ENCODE data around the gene MEGF11. TPM values are rescaled to one million over a fixed set of nuclear protein-coding genes. Genes with fewer than 3 reads are reported as not detected.

MEGF11 gene
- total RNA-seq, 1 experiment from 2014 or later = 2.3 TPM

DNA sequence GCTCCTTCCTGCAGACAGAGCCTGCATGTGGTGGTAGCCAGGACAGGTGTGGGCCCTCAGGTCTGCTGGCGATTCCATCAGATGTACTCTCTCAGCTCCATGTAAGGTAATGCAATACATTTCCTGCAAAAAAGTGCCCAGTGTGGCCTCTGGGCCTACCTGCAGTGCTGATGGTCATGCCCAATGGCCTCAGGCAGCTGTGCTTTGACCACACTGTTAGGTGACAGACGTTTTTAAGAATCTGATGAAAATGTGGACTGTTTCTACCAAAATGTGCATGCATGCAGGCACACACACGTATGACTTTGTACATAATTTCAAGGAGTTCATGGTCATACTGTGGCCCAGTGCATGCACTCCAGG lies 231.4 kb downstream of the MEGF11 start:
- H3K4me3 ChIP-seq (replicated peaks in 1 of 2; ENCODE audit: low read depth in 1 of 2, low read length in 2 of 2) = no peak overlapping the region
- intact Hi-C loops (cut with micrococcal nuclease) = no loop called here
- no peak for ATAC-seq
- H3K36me3 ChIP-seq (ENCODE audit: control insufficient read depth in 1 of 2, insufficient read depth in 2 of 2, low read length in 2 of 2) = no peaks in the 10 kb centered on the region
- H3K79me2 ChIP-seq (ENCODE audit: insufficient read depth, low read length) = no peaks in the 10 kb centered on the region
- no peaks in the 10 kb centered on the region for H3K27me3 ChIP-seq (ENCODE audit: insufficient read depth, low read length)
- no peak for DNase-seq (ENCODE audit: low read depth, low spot score)
- H4K20me1 ChIP-seq (ENCODE audit: insufficient read depth) = no peaks in the 10 kb centered on the region
- no peak overlapping the region for H3K9ac ChIP-seq (ENCODE audit: low read length)
- RAD21 ChIA-PET (ENCODE audit: low non-redundant PET in 1 of 2, low total read pairs in 2 of 2, uncharacterized antibody in 2 of 2, unreplicated experiment in 2 of 2) = no interaction called here
- peaks cover 3 to 22% of the 10 kb centered on the region in 2 experiments for H3K4me1 ChIP-seq (ENCODE audit: control insufficient read depth in 1 of 2, insufficient read depth in 2 of 2, low read length in 2 of 2)
- no peak overlapping the region for H2AFZ ChIP-seq (ENCODE audit: low read depth, low read length, poor library complexity, severe bottlenecking)
- no TSS peak for BruUV-seq (replicated peaks)
- no peak overlapping the region for H3K4me2 ChIP-seq (ENCODE audit: low read length)
- TF ChIP-seq, protein P1, sequence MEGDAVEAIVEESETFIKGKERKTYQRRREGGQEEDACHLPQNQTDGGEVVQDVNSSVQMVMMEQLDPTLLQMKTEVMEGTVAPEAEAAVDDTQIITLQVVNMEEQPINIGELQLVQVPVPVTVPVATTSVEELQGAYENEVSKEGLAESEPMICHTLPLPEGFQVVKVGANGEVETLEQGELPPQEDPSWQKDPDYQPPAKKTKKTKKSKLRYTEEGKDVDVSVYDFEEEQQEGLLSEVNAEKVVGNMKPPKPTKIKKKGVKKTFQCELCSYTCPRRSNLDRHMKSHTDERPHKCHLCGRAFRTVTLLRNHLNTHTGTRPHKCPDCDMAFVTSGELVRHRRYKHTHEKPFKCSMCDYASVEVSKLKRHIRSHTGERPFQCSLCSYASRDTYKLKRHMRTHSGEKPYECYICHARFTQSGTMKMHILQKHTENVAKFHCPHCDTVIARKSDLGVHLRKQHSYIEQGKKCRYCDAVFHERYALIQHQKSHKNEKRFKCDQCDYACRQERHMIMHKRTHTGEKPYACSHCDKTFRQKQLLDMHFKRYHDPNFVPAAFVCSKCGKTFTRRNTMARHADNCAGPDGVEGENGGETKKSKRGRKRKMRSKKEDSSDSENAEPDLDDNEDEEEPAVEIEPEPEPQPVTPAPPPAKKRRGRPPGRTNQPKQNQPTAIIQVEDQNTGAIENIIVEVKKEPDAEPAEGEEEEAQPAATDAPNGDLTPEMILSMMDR (IDR thresholded peaks at IDR 0.05 in 2 of 3, conservative IDR thresholded peaks at IDR 0.05 in 1 of 3; ENCODE audit: borderline replicate concordance in 1 of 3, insufficient read depth in 1 of 3, low read depth in 2 of 3, low read length in 2 of 3) = no peak
- no peak for TF ChIP-seq SIN3A (IDR thresholded peaks at IDR 0.05; ENCODE audit: low read depth)
- no peak for TF ChIP-seq SRF (IDR thresholded peaks at IDR 0.05; ENCODE audit: low read depth)
- TF ChIP-seq, protein P2, sequence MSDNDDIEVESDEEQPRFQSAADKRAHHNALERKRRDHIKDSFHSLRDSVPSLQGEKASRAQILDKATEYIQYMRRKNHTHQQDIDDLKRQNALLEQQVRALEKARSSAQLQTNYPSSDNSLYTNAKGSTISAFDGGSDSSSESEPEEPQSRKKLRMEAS (IDR thresholded peaks at IDR 0.05) = no peak
- no peak for TF ChIP-seq CEBPB (IDR thresholded peaks at IDR 0.05; ENCODE audit: low read depth)
- TF ChIP-seq, protein P3, sequence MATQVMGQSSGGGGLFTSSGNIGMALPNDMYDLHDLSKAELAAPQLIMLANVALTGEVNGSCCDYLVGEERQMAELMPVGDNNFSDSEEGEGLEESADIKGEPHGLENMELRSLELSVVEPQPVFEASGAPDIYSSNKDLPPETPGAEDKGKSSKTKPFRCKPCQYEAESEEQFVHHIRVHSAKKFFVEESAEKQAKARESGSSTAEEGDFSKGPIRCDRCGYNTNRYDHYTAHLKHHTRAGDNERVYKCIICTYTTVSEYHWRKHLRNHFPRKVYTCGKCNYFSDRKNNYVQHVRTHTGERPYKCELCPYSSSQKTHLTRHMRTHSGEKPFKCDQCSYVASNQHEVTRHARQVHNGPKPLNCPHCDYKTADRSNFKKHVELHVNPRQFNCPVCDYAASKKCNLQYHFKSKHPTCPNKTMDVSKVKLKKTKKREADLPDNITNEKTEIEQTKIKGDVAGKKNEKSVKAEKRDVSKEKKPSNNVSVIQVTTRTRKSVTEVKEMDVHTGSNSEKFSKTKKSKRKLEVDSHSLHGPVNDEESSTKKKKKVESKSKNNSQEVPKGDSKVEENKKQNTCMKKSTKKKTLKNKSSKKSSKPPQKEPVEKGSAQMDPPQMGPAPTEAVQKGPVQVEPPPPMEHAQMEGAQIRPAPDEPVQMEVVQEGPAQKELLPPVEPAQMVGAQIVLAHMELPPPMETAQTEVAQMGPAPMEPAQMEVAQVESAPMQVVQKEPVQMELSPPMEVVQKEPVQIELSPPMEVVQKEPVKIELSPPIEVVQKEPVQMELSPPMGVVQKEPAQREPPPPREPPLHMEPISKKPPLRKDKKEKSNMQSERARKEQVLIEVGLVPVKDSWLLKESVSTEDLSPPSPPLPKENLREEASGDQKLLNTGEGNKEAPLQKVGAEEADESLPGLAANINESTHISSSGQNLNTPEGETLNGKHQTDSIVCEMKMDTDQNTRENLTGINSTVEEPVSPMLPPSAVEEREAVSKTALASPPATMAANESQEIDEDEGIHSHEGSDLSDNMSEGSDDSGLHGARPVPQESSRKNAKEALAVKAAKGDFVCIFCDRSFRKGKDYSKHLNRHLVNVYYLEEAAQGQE (IDR thresholded peaks at IDR 0.05; ENCODE audit: low read depth) = no peak
- TF ChIP-seq EZH2 (IDR thresholded peaks at IDR 0.05) = no peak
- TF ChIP-seq YY1 (IDR thresholded peaks at IDR 0.05; ENCODE audit: extremely low read depth, insufficient replicate concordance, low read depth, low read length) = no peak
- no peak for TF ChIP-seq EGR1 (IDR thresholded peaks at IDR 0.05; ENCODE audit: low read depth)
- TF ChIP-seq TCF7L2 (IDR thresholded peaks at IDR 0.05; ENCODE audit: borderline replicate concordance, extremely low read depth, insufficient read depth, insufficient read length) = no peak
- TF ChIP-seq, protein P4, sequence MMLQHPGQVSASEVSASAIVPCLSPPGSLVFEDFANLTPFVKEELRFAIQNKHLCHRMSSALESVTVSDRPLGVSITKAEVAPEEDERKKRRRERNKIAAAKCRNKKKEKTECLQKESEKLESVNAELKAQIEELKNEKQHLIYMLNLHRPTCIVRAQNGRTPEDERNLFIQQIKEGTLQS (IDR thresholded peaks at IDR 0.05) = no peak
- no peak for TF ChIP-seq JUND (IDR thresholded peaks at IDR 0.05)
- no peak for TF ChIP-seq CBX3 (IDR thresholded peaks at IDR 0.05; ENCODE audit: low read depth)
- TF ChIP-seq ZFX (IDR thresholded peaks at IDR 0.05) = no peak
- no peaks in the 10 kb centered on the region for H3K9me3 ChIP-seq (ENCODE audit: control insufficient read depth in 1 of 2, insufficient read depth in 1 of 2, low read depth in 1 of 2, low read length in 2 of 2)
- no peak overlapping the region for H3K27ac ChIP-seq (ENCODE audit: low read depth, low read length)
- POLR2A ChIA-PET = no interaction called here
- CTCF ChIA-PET = no interaction called here
- H3K9me2 ChIP-seq (ENCODE audit: insufficient read depth) = no peaks in the 10 kb centered on the region
